HepG2 (cell line): ENCODE results near the gene P4HTM. TPM values are rescaled to one million over a fixed set of nuclear protein-coding genes. Genes with fewer than 3 reads are reported as not detected.

Experiments
- ARID2 ChIP-seq: sonication (generic); formaldehyde crosslinking; IDR thresholded peaks from 2 replicates; pipeline ENCODE4 v1.8.1; 2022; ENCODE audit warnings: mild to moderate bottlenecking, missing genetic modification reagents, borderline replicate concordance
- BRD4 ChIP-seq: sonication (generic); formaldehyde crosslinking; IDR thresholded peaks from 2 replicates; pipeline ENCODE4 v1.4.0; 2020; ENCODE audit warnings: missing genetic modification reagents
- CEBPB ChIP-seq: IDR thresholded peaks from 2 replicates; pipeline ENCODE4 v1.6.1; 2011; ENCODE audit warnings: low read depth, low read length, improper control_type of control experiment, borderline replicate concordance
- FOSL1 ChIP-seq: sonication (generic); formaldehyde crosslinking; IDR thresholded peaks from 2 replicates; pipeline ENCODE4 v1.9.0; 2021; ENCODE audit warnings: missing genetic modification reagents, borderline replicate concordance
- MAFF ChIP-seq: IDR thresholded peaks from 2 replicates; pipeline ENCODE4 v1.6.1; 2011; ENCODE audit warnings: low read depth, low read length, improper control_type of control experiment
- MATR3 ChIP-seq: sonication (generic); formaldehyde crosslinking; IDR thresholded peaks from 2 replicates; pipeline ENCODE4 v1.4.0; 2020; ENCODE audit warnings: missing genetic modification reagents
- NCOA5 ChIP-seq: sonication (generic); formaldehyde crosslinking; IDR thresholded peaks from 2 replicates; pipeline ENCODE4 v1.4.0; 2020; ENCODE audit warnings: missing genetic modification reagents
- NR3C1 ChIP-seq: sonication (generic); formaldehyde crosslinking; IDR thresholded peaks from 2 replicates; pipeline ENCODE4 v1.4.0; 2020; ENCODE audit warnings: missing genetic modification reagents
- PHF20 ChIP-seq: sonication (generic); formaldehyde crosslinking; IDR thresholded peaks from 2 replicates; pipeline ENCODE4 v1.5.0; 2020; ENCODE audit warnings: mild to moderate bottlenecking, missing genetic modification reagents
- RFXANK ChIP-seq: IDR thresholded peaks from 2 replicates; pipeline ENCODE4 v1.6.1; 2016
- SALL2 ChIP-seq: sonication (generic); formaldehyde crosslinking; IDR thresholded peaks from 2 replicates; pipeline ENCODE4 v1.8.1; 2023; ENCODE audit warnings: mild to moderate bottlenecking, missing genetic modification reagents, inconsistent platforms
- SP4 ChIP-seq: sonication (generic); formaldehyde crosslinking; IDR thresholded peaks from 2 replicates; pipeline ENCODE4 v1.8.1; 2023; ENCODE audit warnings: mild to moderate bottlenecking, missing genetic modification reagents
- ZNF205 ChIP-seq: IDR thresholded peaks from 2 replicates; pipeline ENCODE4 v1.6.1; 2018; ENCODE audit warnings: missing biosample characterization, missing genetic modification reagents
- ZNF367 ChIP-seq: sonication (generic); formaldehyde crosslinking; IDR thresholded peaks from 2 replicates; pipeline ENCODE4 v1.4.0; 2020; ENCODE audit warnings: missing genetic modification reagents, borderline replicate concordance
- polyA plus RNA-seq, 8 experiments: library from polyadenylated mRNA; depleted of rRNA in 3 of 8; stranded (reverse) in 7 of 8; unstranded in 1 of 8; fragments of >200 nt; fragmentation: Illumina TruSeq in 4 of 8; extraction: Trizol in 4 of 8; gene quantifications; 2 replicates each; pipeline versions ENCODE4 v1.2.1 to v1.2.3, GENCODE V29; 2011 to 2016; ENCODE audit warnings: low read depth in 4 of 8, missing spikeins in 1 of 8, mixed read lengths in 1 of 8; ENCODE audit not compliant: insufficient read depth in 1 of 8
- total RNA-seq, 5 experiments: library from RNA; depleted of rRNA; stranded (reverse); fragments of >200 nt; fragmentation: Illumina TruSeq; extraction: Trizol; gene quantifications; 2 replicates each; pipeline ENCODE4 v1.2.3, GENCODE V29; 2016; ENCODE audit warnings: low read depth in 1 of 5
- TF ChIP-seq, protein P1 (sequence below): sonication (generic); formaldehyde crosslinking; IDR thresholded peaks from 2 replicates; pipeline ENCODE4 v1.4.0; 2020; ENCODE audit warnings: low read depth, missing genetic modification reagents
- TF ChIP-seq, protein P2 (sequence below): sonication (generic); formaldehyde crosslinking; IDR thresholded peaks from 2 replicates; pipeline ENCODE4 v1.8.1; 2022; ENCODE audit warnings: low read depth, mild to moderate bottlenecking, missing genetic modification reagents
- TF ChIP-seq, protein P3 (sequence below): sonication (generic); formaldehyde crosslinking; IDR thresholded peaks from 2 replicates; pipeline ENCODE4 v1.8.0; 2022; ENCODE audit warnings: missing genetic modification reagents, mild to moderate bottlenecking, moderate library complexity, borderline replicate concordance
- TF ChIP-seq, protein P4 (sequence below): sonication (generic); formaldehyde crosslinking; IDR thresholded peaks from 2 replicates; pipeline ENCODE4 v1.4.0; 2020; ENCODE audit warnings: mild to moderate bottlenecking, missing genetic modification reagents
- TF ChIP-seq, protein P5 (sequence below): sonication (generic); formaldehyde crosslinking; IDR thresholded peaks from 2 replicates; pipeline ENCODE4 v1.4.0; 2020; ENCODE audit warnings: missing genetic modification reagents

The P4HTM gene
- total and polyA plus RNA-seq, 2 of the 13 experiments (the other 11 are each of a cell fraction or from before 2014, with no cell fraction given): 0.01 TPM; not detected in 1

DNA sequence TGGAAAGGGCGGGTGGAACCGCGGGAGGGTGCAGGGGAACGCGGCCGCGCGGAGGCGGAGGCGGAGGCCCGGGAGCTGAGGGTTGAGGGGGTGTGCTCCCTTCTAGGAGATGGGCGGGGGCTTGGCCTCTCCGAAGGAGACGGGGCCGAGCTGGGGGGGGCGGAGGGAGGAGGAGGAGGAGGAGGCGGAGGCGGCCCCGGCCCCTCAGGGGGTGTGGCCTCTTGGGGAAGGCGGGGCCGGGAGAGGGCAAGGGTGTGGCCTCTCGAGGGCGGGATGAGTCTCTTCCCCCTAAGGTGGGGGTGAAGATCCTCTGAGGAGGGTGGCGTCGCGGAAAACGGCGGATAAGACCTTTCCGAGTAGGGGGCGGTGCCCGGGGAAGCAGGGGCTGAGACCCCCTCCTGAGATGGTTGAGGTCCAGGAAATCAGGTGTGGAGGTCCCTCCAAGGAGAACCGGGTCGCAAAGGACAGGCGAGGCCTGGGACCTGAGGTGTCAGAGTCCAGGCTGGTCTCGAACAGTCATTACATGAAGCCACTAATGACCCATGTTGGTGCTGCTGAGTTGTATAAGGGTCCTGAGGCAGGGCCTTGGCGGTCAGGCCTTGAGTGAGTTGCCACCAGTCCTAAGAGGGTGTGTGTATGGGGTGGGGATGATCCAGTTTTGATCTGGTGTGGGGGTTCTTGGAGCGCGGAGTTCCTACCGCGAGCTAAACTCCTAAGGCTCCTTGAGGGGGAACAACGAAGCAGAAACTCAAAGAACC lies 17.9 kb downstream of the P4HTM start (continued):
- TF ChIP-seq, protein P1, sequence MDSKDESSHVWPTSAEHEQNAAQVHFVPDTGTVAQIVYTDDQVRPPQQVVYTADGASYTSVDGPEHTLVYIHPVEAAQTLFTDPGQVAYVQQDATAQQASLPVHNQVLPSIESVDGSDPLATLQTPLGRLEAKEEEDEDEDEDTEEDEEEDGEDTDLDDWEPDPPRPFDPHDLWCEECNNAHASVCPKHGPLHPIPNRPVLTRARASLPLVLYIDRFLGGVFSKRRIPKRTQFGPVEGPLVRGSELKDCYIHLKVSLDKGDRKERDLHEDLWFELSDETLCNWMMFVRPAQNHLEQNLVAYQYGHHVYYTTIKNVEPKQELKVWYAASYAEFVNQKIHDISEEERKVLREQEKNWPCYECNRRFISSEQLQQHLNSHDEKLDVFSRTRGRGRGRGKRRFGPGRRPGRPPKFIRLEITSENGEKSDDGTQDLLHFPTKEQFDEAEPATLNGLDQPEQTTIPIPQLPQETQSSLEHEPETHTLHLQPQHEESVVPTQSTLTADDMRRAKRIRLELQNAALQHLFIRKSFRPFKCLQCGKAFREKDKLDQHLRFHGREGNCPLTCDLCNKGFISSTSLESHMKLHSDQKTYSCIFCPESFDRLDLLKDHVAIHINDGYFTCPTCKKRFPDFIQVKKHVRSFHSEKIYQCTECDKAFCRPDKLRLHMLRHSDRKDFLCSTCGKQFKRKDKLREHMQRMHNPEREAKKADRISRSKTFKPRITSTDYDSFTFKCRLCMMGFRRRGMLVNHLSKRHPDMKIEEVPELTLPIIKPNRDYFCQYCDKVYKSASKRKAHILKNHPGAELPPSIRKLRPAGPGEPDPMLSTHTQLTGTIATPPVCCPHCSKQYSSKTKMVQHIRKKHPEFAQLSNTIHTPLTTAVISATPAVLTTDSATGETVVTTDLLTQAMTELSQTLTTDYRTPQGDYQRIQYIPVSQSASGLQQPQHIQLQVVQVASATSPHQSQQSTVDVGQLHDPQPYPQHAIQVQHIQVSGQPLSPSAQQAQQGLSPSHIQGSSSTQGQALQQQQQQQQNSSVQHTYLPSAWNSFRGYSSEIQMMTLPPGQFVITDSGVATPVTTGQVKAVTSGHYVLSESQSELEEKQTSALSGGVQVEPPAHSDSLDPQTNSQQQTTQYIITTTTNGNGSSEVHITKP (CRISPR knock-in tag): no peak
- TF ChIP-seq, protein P2, sequence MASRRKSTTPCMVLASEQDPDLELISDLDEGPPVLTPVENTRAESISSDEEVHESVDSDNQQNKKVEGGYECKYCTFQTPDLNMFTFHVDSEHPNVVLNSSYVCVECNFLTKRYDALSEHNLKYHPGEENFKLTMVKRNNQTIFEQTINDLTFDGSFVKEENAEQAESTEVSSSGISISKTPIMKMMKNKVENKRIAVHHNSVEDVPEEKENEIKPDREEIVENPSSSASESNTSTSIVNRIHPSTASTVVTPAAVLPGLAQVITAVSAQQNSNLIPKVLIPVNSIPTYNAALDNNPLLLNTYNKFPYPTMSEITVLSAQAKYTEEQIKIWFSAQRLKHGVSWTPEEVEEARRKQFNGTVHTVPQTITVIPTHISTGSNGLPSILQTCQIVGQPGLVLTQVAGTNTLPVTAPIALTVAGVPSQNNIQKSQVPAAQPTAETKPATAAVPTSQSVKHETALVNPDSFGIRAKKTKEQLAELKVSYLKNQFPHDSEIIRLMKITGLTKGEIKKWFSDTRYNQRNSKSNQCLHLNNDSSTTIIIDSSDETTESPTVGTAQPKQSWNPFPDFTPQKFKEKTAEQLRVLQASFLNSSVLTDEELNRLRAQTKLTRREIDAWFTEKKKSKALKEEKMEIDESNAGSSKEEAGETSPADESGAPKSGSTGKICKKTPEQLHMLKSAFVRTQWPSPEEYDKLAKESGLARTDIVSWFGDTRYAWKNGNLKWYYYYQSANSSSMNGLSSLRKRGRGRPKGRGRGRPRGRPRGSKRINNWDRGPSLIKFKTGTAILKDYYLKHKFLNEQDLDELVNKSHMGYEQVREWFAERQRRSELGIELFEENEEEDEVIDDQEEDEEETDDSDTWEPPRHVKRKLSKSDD (CRISPR knock-in tag): no peak
- TF ChIP-seq PHF20 (no peak), CEBPB (no peak), BRD4 (CRISPR knock-in tag) (no peak), ARID2 (0 out of 2 replicates have a peak, but pooled peaks have one; percentile 0), MAFF (no peak), SALL2 (CRISPR knock-in tag) (no peak), NR3C1 (CRISPR knock-in tag) (no peak), NCOA5 (CRISPR knock-in tag) (no peak), ZNF205 (no peak), SP4 (CRISPR knock-in tag) (peak; percentile 49; the same call in 1 of the 2 replicates), FOSL1 (CRISPR knock-in tag) (no peak), ZNF367 (CRISPR knock-in tag) (no peak), MATR3 (CRISPR knock-in tag) (no peak), RFXANK (CRISPR knock-in tag) (no peak)
- TF ChIP-seq, protein P3, sequence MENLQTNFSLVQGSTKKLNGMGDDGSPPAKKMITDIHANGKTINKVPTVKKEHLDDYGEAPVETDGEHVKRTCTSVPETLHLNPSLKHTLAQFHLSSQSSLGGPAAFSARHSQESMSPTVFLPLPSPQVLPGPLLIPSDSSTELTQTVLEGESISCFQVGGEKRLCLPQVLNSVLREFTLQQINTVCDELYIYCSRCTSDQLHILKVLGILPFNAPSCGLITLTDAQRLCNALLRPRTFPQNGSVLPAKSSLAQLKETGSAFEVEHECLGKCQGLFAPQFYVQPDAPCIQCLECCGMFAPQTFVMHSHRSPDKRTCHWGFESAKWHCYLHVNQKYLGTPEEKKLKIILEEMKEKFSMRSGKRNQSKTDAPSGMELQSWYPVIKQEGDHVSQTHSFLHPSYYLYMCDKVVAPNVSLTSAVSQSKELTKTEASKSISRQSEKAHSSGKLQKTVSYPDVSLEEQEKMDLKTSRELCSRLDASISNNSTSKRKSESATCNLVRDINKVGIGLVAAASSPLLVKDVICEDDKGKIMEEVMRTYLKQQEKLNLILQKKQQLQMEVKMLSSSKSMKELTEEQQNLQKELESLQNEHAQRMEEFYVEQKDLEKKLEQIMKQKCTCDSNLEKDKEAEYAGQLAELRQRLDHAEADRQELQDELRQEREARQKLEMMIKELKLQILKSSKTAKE (CRISPR knock-in tag): no peak
- TF ChIP-seq, protein P4, sequence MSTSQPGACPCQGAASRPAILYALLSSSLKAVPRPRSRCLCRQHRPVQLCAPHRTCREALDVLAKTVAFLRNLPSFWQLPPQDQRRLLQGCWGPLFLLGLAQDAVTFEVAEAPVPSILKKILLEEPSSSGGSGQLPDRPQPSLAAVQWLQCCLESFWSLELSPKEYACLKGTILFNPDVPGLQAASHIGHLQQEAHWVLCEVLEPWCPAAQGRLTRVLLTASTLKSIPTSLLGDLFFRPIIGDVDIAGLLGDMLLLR (CRISPR knock-in tag): no peak
- TF ChIP-seq, protein P5, sequence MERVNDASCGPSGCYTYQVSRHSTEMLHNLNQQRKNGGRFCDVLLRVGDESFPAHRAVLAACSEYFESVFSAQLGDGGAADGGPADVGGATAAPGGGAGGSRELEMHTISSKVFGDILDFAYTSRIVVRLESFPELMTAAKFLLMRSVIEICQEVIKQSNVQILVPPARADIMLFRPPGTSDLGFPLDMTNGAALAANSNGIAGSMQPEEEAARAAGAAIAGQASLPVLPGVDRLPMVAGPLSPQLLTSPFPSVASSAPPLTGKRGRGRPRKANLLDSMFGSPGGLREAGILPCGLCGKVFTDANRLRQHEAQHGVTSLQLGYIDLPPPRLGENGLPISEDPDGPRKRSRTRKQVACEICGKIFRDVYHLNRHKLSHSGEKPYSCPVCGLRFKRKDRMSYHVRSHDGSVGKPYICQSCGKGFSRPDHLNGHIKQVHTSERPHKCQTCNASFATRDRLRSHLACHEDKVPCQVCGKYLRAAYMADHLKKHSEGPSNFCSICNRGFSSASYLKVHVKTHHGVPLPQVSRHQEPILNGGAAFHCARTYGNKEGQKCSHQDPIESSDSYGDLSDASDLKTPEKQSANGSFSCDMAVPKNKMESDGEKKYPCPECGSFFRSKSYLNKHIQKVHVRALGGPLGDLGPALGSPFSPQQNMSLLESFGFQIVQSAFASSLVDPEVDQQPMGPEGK (CRISPR knock-in tag): peak; percentile 64; the same call in 1 of the 2 replicates
